Measurements from ENCODE around the gene MICAL3.

MICAL3 gene

DNA sequence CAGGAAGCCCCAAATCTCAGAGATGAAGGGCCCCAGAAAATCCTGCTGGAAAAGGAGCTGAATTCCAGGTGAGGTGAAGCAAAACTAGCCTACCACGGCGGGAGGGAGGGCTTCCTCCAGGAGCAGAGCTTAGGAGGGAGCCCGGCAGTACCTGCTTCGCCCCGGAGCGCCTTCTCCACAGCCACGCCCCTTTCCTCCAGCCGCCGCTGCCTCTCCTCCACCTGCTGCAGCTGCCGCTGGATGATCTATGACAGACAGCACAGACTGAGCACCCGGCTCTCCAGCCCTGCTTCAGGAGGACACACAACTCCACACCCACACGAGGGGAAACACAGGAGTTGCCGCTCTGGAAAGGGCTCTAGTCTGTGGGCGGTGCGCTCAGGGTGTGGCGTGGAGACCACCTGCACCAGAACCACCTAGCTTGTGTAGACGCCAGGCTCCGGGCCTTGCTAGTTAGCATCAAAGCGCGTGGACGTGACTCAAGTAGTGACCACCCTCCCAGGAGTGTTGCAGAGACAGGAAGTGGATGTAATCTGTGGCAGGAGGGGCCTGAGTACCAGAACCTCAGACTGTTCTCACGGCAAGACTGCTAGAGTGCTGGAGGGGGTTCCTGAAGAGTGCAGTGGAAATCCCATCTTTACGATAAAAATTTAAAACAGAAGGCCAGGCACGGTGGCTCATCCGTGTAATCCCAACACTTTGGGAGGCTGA is 215.5 kb downstream of the MICAL3 start:
- DNase-seq: no peak

- DNase-seq: no peak
Measured at GRCh38 chr22:17807578-17808410, 216.6 kb downstream of the MICAL3 start.

GRCh38 chr22:17807086-17807485 is 217.3 kb downstream of the MICAL3 start:
- DNase-seq: no peak

DNA sequence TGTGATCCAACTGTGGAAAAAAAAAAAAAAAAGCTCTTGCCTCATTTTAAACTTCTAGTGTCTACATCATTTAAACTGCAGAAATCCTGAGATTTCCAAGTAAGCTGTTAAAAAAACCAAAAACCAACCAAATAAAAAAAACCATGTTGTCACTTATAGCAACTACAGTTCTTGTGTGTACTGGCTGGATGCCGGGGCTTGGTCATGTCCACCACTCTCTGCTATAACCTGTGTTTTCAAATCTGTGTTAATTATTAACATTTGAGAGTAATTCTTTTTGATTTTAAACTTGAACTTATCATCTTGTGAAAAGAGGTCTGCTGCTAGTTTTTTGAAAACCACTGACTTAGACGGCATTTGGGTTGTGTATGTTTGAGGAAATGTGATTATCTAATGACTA is 217.9 kb downstream of the MICAL3 start:
- DNase-seq: no peak

GRCh38 chr22:17804331-17805080 is 219.9 kb downstream of the MICAL3 start:
- no peak for DNase-seq

DNA sequence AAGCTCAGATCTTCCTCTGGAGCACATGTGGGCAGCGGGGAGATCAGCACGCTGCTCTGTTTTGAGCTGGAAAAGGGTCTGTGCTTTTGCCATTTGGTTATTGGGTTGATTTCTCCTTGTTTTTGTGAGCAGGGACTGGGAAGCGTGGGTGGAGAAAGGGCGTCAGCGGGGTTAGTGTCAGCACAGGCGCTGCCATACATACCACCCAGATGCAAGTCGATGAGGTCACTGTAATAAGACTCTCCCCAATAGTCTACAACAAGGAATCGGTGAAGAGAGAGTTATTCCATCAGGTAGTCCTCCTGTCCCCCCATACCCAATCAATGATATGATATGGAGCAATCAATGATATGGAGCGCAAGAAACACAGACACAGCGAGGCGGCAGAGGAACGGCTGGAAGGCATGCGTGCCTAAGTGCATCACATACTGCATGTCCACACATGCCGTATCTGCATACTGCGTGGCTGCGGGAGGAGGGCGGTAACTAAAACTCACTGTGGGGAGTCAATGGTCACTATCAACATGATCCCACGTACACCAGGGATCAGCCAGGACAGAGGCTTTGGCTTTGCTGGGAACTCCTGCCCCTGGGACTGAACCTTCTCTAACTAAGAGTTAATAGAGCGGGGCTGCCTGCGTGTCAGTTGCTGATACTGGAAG is 220.6 kb downstream of the MICAL3 start:
- DNase-seq: no peak

DNA sequence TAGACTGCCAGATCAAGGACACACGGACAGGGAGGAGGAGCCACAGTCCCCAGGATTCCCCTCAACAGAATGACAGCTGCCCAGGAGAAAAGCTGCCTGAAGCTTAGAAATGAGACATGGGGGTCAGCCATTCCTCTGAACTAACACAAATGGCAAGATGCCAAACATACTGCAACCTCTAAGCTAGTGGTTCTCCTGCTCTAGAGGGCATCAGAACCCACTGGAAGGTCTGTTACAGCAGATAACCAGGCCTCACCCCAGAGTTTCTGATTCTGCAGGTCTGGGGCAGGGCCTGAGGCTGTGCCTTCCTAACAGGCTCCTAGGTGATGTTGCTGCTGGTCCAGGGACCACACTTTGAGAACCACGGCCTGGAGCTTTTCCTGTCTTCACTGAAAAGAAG is 221.5 kb downstream of the MICAL3 start:
- DNase-seq: no peak

DNA sequence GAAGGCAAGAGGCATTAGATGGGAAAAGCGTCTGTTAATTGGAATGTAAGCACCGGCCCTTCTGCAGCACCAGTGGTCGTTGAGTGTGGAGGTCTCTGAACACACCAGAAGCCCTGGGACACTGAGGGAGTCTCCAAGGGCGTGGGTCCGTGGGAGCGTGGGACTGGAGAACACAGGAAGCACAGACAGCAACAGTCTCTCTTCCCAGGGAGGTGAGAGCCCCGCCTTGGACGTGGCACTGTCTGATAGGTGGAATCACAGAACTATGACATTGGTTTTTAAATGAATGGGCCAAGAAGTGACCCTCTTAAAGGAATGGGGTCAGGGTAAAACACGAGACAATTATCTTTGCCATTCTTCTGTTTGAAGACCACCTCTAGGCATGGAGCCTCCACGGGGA is 221.9 kb downstream of the MICAL3 start:
- no peak for DNase-seq

DNA sequence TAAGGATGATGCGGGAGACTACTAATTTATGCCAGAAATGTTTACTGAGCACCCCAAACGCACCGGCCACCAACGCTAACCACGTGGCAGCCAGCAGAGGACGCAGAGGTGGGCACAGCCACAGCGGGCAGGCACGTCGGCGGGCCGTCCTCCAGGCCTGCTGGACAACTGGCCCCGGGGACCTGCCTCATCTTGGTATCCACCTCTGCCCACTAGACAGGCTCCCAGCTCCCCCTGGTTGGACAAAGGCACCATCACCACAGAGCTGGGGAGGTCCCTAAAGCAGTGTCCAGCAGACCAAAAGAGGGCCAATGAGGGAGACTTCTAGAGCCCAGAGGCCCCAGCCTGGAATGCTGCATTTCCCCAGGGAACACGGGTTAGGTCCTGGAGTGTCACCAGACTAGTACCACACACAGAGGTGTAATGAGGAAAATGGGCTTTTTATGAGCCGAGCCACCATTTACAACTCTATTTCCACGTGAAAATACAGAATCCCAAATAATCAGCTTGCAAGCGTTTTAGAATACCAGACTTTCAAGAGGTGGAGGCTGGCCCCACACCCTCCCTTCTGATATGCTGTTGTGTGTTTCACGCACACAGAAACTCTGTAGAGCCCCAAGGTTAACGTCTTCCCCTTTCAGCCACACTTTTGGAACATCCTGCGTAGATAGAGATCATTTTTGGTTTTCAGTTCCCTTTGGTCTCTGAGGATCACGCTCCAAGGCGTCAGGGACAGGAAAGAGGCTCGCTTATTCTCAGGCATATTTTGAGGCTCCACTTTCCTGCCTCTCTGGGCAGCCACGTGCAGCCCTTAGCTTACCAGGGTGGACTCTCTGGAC is 226.4 kb downstream of the MICAL3 start:
- peak in 1 of 2 donors; percentile 40 for DNase-seq

- no peak for DNase-seq
Measured at GRCh38 chr22:17796695-17797094, 227.7 kb downstream of the MICAL3 start.

DNA sequence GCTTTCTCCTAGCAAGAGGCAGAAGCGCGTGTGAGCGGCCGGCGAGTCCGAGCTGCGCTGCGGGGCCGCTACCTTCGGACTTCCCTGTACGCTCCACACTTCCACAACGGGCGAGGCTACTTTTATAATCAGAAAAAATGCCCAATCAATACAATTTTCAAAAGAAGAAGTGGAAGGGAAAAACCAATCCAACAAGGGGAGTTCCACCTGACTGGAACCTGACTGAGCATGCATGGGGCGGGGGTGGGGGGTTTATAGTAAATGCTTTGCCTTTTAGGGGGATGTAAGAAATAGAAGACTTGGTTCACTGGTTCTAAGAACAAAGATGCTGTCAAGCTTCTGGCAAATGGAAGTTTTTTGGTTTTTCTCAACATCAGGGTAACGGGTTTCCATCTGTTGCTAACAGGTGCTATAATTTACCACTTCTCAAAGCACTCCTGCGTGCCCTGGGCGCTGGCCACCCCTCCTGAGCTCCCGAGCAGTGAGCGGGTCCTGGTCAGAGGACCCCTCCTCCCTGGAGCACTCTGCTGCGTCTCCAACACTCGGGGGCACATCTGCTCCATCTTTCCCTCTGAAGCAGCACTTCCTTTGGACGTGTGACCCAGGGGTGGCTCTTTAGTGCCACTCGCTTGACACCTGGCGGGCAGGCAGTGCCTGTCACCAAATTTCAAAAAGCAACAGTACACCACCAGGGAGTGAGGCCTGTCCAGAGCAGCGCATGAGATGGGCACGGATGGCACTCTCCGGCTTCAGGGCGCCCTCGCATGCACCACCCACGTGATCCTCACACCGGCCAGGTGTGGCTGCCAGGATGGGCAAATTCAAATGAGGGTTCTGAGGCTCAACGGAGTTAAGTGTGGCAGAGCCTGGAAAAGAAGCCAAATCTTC is 228.5 kb downstream of the MICAL3 start:
- no peak for DNase-seq

DNA sequence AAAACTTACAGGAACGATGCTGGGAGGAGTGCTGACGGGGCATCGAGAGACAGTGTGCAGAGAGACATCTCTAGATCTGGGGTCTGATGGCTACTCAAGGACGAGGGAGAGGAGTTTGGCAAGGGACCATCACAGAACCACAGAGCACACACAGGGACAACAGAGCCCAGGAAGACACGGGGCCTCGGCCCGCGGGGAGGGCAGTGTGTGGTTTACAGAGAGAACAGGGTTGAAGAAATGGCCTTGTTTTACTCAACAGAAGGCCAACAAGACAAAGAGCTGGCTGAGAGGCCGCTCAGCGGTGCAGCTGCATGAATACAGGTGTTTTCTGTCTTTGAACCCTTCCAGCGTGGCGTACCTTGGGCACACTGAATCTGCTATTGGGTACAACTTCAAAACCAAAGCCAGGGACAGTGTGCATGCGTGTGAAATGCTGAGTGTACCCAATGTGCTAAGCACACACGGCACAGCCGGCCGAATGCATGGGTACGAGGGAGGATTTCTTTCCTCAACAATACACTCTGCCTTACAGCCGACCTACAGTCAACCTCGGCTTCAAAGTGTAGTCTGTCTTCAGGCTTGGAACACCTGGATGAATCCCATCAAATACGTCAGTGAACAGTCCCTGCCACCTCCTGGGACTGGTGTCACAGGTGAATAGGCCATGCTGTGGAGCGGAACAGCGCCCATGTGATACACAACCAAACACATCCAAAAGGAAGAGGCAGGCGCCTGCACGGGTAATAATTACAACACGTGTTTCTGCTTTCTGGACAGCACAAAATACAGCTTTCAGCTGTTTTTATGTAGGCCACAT is 229.4 kb downstream of the MICAL3 start:
- no peak for DNase-seq

DNA sequence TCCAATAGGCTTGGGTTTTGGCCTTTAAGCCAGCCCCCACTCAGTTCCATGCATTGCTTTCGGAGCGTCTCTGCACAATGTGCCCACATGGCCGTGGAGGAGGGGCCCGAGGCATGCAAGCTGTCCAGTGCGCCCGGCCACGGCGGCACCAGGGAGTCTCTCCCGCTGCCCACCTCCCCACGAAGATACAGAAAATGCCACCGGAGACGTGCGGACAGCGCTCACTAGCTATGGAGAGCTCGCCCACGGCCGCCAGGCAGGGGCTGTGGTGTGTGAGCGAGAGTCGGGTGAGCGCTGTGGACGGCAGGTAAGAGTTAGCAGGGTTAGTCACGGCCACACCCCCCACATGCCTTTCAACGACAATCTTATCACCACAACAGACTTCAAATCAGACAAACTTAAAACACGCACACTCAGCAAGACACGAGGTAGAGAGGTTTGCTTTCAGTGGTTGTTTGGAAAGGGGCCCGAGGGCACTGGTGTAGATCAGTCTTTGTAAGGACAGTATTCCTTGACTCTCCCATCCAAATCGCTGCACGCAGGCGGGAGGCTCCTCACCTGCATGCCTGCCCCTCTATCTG is 231.4 kb downstream of the MICAL3 start:
- no peak for DNase-seq

- no peak for DNase-seq
Measured at GRCh38 chr22:17792299-17792698, 232.1 kb downstream of the MICAL3 start.

GRCh38 chr22:17791196-17791595 is 233.2 kb downstream of the MICAL3 start:
- DNase-seq: no peak

GRCh38 chr22:17789379-17790200 is 234.8 kb downstream of the MICAL3 start:
- no peak for DNase-seq

DNA sequence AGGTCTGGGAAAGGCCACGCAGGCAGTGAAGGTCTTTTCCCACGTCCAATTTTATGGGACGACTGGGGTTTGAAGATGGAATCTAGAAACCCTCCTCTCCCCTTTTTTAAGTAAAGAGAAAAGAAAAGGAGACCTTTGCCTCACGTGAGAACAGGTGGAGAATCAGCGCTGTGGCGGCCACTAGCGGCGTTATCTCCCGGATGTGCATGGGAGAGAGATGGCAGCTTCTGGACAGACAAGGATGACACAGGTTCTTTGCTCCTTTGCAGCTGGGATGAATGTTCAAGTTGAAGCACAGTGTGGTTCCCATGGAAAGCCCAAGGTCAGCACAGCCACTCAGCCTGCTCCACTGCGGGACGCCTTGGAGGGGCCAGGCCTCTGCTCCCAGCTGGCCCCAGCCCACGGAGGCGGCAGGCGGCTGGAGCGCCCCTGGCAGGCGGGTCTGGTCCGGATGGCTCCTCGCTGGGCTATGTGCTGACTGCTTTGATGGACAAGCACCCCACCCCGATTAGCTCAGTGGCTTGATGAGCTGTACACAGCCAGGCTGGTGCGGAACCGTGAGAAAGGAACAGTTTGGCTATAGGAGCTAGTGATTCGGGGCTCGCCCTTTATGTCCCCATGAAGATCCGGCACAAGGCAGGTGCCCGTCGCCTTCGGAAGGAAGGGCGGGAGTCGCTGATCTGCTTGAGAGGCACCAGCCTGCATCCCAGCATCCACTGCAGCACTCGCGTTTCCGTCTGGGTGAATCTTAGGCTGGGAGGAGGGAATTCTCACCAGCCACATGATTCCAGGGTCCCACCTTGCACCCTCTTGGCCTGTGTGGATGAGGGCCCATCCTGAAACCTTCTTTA is 235.6 kb downstream of the MICAL3 start:
- no peak for DNase-seq
